OCI-LY1 (cell line): Measurements from ENCODE around the gene FAAP100.

Source experiments
- H2AFZ ChIP-seq: fragments of 200-600 bp; sonication (generic), shearing (Covaris generic); 2 replicates; pipeline ENCODE4 v1.6.0; 2014; ENCODE audit warnings: antibody characterized with exemption, mild to moderate bottlenecking, low read length
- H3F3A ChIP-seq: fragments of 200-600 bp; sonication (generic), shearing (Covaris generic); 2 replicates; pipeline ENCODE4 v1.6.0; 2014; ENCODE audit warnings: mild to moderate bottlenecking, antibody characterized with exemption, low read length, moderate library complexity; ENCODE audit not compliant: insufficient read depth
- H3K27ac ChIP-seq: fragments of 200-600 bp; sonication (generic); 2 replicates; pipeline ENCODE4 v1.5.1; 2014; ENCODE audit warnings: low read length, mixed run types, mild to moderate bottlenecking, low read depth; ENCODE audit not compliant: poor library complexity, severe bottlenecking
- H3K27me3 ChIP-seq: fragments of 200-600 bp; sonication (generic); 2 replicates; pipeline ENCODE4 v1.6.0; 2014; ENCODE audit warnings: antibody characterized with exemption, mild to moderate bottlenecking, low read length, moderate library complexity; ENCODE audit not compliant: insufficient read depth
- H3K36me3 ChIP-seq: fragments of 200-600 bp; sonication (generic); 2 replicates; pipeline ENCODE4 v1.6.1; 2014; ENCODE audit warnings: mild to moderate bottlenecking, antibody characterized with exemption, low read length, moderate library complexity, mixed read lengths; ENCODE audit not compliant: insufficient read depth
- H3K4me1 ChIP-seq: fragments of 200-600 bp; sonication (generic); 2 replicates; pipeline ENCODE4 v1.5.1; 2014; ENCODE audit warnings: mild to moderate bottlenecking, low read length, moderate library complexity; ENCODE audit not compliant: insufficient read depth, severe bottlenecking
- H3K4me2 ChIP-seq: fragments of 200-600 bp; sonication (generic), shearing (Covaris generic); 2 replicates; pipeline ENCODE4 v1.6.1; 2014; ENCODE audit warnings: low read length
- H3K4me3 ChIP-seq: fragments of 200-600 bp; sonication (generic); 2 replicates; pipeline ENCODE4 v1.5.1; 2014; ENCODE audit warnings: low read length, low read depth, mild to moderate bottlenecking, mixed read lengths; ENCODE audit not compliant: poor library complexity, severe bottlenecking
- H3K79me2 ChIP-seq: fragments of 200-600 bp; shearing (Covaris generic); 2 replicates; pipeline ENCODE4 v1.6.1; 2016; ENCODE audit warnings: mixed run types, low read length, mixed read lengths; ENCODE audit not compliant: insufficient read depth
- H3K9ac ChIP-seq: fragments of 200-600 bp; sonication (generic), shearing (Covaris generic); 2 replicates; pipeline ENCODE4 v1.6.1; 2014; ENCODE audit warnings: mild to moderate bottlenecking, low read length, mixed read lengths
- H3K9me2 ChIP-seq: fragments of 200-600 bp; sonication (generic), shearing (Covaris generic); 2 replicates; pipeline ENCODE4 v1.6.1; 2014; ENCODE audit warnings: low read depth, mild to moderate bottlenecking, low read length, mixed read lengths
- H3K9me3 ChIP-seq: fragments of 200-600 bp; shearing (Covaris generic); 2 replicates; pipeline ENCODE4 v1.6.1; 2014; ENCODE audit warnings: low read length, mixed read lengths
- H4K20me1 ChIP-seq: fragments of 200-600 bp; sonication (generic), shearing (Covaris generic); 2 replicates; pipeline ENCODE4 v1.6.0; 2016; ENCODE audit warnings: mild to moderate bottlenecking, low read length; ENCODE audit not compliant: insufficient read depth
- EZH2 ChIP-seq: fragments of 200-600 bp; sonication (generic), shearing (Covaris generic); IDR thresholded peaks from 2 replicates; pipeline ENCODE4 v1.8.0; 2017; ENCODE audit warnings: borderline replicate concordance, mixed run types, mild to moderate bottlenecking, antibody characterized with exemption, low read length, moderate library complexity, mixed read lengths
- TF ChIP-seq, protein P1 (sequence below): fragments of 200-600 bp; sonication (generic), shearing (Covaris generic); IDR thresholded peaks from 2 replicates; pipeline ENCODE4 v1.5.1; 2017; ENCODE audit warnings: mild to moderate bottlenecking, antibody characterized with exemption, low read length, moderate library complexity, mixed read lengths

The FAAP100 gene

DNA sequence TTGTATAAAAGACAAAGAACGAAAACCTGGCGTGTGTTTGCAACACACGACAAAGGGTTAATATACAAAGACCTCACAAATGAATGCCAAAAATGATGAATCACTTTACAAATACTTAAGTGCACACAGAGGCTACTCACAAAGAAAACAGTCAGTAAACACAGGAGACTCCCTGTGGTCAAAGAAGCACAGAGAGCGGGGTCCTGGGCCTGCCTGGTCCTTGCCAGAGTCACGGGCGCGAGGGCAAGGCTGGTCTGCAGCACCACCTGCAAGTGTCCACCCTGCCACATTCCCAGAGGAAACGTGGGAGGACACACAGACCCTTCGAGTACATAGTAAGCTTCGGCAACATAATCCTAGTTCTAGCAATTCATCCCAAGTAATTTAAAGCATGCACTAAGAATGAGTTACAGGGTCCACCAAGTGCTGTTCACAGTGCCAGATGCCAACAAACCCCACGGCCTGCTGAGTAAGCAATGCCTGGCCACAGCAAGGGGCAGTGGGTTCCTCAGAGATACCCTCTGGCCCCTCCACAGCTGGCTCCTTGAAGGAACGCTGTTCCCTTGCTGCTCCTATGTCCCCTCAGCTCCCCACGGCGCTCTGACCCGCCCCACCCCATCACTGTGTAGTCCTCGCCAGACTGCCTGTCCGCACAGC, 24.6 kb upstream of the FAAP100 start:
- H3K4me2 ChIP-seq, result no peak overlapping the region
- TF ChIP-seq, protein P1, sequence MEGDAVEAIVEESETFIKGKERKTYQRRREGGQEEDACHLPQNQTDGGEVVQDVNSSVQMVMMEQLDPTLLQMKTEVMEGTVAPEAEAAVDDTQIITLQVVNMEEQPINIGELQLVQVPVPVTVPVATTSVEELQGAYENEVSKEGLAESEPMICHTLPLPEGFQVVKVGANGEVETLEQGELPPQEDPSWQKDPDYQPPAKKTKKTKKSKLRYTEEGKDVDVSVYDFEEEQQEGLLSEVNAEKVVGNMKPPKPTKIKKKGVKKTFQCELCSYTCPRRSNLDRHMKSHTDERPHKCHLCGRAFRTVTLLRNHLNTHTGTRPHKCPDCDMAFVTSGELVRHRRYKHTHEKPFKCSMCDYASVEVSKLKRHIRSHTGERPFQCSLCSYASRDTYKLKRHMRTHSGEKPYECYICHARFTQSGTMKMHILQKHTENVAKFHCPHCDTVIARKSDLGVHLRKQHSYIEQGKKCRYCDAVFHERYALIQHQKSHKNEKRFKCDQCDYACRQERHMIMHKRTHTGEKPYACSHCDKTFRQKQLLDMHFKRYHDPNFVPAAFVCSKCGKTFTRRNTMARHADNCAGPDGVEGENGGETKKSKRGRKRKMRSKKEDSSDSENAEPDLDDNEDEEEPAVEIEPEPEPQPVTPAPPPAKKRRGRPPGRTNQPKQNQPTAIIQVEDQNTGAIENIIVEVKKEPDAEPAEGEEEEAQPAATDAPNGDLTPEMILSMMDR, result no peak
- no peak for TF ChIP-seq EZH2
- H3K9me2 ChIP-seq, result no peaks in the 10 kb centered on the region

DNA sequence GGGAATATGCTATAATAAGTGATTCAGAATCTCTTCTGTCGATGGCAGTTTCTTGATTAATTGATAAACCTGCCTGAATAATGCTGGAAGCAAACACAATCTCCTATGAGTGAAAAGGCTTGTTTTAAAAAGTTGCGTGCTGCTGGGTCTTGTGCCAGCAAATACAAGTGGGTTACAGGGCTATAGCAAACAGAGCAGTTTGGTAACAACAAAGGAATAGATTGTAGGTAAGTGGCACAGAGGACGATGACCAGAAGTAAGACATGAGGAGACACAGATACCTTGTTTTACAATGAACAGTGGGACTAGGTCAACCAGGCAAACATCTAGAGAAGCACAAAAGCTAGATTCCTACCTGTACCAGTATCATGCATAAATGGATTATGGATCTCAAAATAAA, 23.7 kb upstream of the FAAP100 start:
- no peaks in the 10 kb centered on the region for H3K79me2 ChIP-seq
- H3K27me3 ChIP-seq, result no peaks in the 10 kb centered on the region
- no peaks in the 10 kb centered on the region for H4K20me1 ChIP-seq
- peaks cover 84% of the 10 kb centered on the region for H3K36me3 ChIP-seq
- no peak overlapping the region for H2AFZ ChIP-seq
- no peaks in the 10 kb centered on the region for H3F3A ChIP-seq
- no peaks in the 10 kb centered on the region for H3K4me1 ChIP-seq
- H3K4me2 ChIP-seq, result no peak overlapping the region
- H3K9ac ChIP-seq, result no peak overlapping the region
- H3K9me3 ChIP-seq, result no peaks in the 10 kb centered on the region
- H3K4me3 ChIP-seq, result no peak overlapping the region
- no peaks in the 10 kb centered on the region for H3K9me2 ChIP-seq
- TF ChIP-seq, protein P1, result no peak
- no peak for TF ChIP-seq EZH2
- H3K27ac ChIP-seq, result no peak overlapping the region

More for the DNA sequence above, 24.6 kb upstream of the FAAP100 start:
- Histone ChIP-seq H3F3A (no peaks in the 10 kb centered on the region), H3K36me3 (peaks cover 80% of the 10 kb centered on the region), H2AFZ (no peak overlapping the region), H3K4me1 (no peaks in the 10 kb centered on the region), H3K79me2 (no peaks in the 10 kb centered on the region), H3K27ac (no peak overlapping the region), H3K9ac (no peak overlapping the region), H3K27me3 (no peaks in the 10 kb centered on the region), H3K9me3 (no peaks in the 10 kb centered on the region), H3K4me3 (no peak overlapping the region), H4K20me1 (no peaks in the 10 kb centered on the region)

DNA sequence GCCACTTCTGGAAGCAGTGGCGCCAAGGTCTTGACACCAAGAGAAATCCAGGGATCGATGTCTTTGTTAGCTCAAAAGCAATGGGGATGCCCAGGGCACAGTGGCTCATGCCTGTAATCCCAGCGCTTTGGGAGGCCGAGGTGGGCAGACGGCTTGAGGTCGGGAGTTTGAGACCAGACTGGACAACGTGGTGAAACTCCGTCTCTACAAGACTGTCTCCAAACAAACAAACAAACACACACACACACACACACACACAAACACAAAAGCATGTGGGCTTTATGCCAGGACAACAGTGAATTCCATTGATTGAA, 22.4 kb upstream of the FAAP100 start:
- Histone ChIP-seq H3K27me3 (no peaks in the 10 kb centered on the region), H3K4me3 (no peak overlapping the region), H3K9me2 (no peaks in the 10 kb centered on the region), H3K79me2 (no peaks in the 10 kb centered on the region), H3K27ac (no peak overlapping the region), H3K4me1 (no peaks in the 10 kb centered on the region), H3K36me3 (peaks cover 85% of the 10 kb centered on the region), H4K20me1 (no peaks in the 10 kb centered on the region), H3K9me3 (no peaks in the 10 kb centered on the region), H2AFZ (no peak overlapping the region), H3F3A (no peaks in the 10 kb centered on the region), H3K4me2 (no peak overlapping the region), H3K9ac (no peak overlapping the region)
- TF ChIP-seq, protein P1, result no peak
- no peak for TF ChIP-seq EZH2
